GM12865 (cell line): ENCODE measurements around the gene FUT8.
"Not testable (repeated sequence)": the region's sequence is repeated elsewhere in the genome, so short reads cannot be mapped to it uniquely, and the experiment has no call there.

Experiments used
- DNase-seq: peaks from one replicate; pipeline ENCODE4 v3.0.0; 2010; ENCODE audit warnings: low read depth
- H3K4me3 ChIP-seq: 2 replicates; pipeline ENCODE4 v1.5.1; 2011; ENCODE audit warnings: mild to moderate bottlenecking, low read depth, low read length, control low read depth
- CTCF ChIP-seq: IDR thresholded peaks from 2 replicates; pipeline ENCODE4 v1.5.1; 2011; ENCODE audit warnings: low read length, control low read depth, low read depth, inconsistent platforms; ENCODE audit not compliant: insufficient read depth; ENCODE audit errors: missing control alignments

The FUT8 gene

DNA sequence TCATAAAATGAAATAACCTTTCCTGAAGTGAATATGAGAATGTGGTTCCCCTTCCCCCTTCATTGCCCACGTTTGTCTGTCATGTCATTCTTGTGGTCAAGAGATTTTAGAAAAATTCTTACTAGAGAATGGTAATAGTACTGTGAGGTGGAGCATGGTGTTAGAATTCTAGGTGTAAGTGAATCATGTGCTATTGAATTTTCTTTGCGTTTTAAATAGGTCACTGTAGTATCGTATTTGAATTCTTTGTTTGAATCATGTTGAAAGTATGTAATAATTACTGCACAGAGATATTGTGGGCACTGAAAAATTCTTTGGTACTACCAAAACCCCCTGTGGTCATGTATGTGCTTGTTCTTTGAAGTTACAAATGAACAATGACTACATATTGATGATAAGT lies 49.9 kb downstream of the FUT8 start:
- TF ChIP-seq CTCF, result no peak
- peak; percentile 89 for DNase-seq
- H3K4me3 ChIP-seq, result no peak overlapping the region

GRCh38 chr14:65465584-65465983 lies 53.1 kb downstream of the FUT8 start:
- DNase-seq, result no peak
- no peak overlapping the region for H3K4me3 ChIP-seq

GRCh38 chr14:65467926-65468325 lies 55.4 kb downstream of the FUT8 start:
- not testable (repeated sequence) for DNase-seq, H3K4me3 ChIP-seq

More at GRCh38 chr14:65465584-65465983, 53.1 kb downstream of the FUT8 start:
- no peak for TF ChIP-seq CTCF

DNA sequence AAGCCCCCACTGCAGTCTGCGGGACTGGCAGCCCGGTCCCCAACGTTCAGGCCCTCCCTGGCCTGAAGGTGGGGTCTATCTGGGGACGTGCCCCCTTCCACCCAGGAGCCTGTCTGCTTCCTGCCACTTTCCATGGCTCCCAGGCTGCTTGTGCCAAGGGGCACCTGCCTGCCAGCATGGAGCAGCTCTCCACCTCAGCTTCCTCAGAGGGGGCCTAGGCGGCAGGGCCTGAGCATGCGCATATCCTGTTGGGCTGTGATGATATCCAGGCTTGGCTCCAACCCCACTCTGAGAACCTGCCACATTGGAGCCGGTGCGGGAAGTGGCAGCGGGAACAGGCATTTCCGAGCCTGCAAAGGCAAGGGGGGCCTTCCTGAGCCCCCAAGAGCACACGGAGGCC lies 57.4 kb downstream of the FUT8 start:
- H3K4me3 ChIP-seq, result no peak overlapping the region
- DNase-seq, result no peak
- no peak for TF ChIP-seq CTCF

GRCh38 chr14:65470404-65470880 lies 57.9 kb downstream of the FUT8 start:
- peak; percentile 26 for DNase-seq
- TF ChIP-seq CTCF, result no peak
- no peak overlapping the region for H3K4me3 ChIP-seq

DNA sequence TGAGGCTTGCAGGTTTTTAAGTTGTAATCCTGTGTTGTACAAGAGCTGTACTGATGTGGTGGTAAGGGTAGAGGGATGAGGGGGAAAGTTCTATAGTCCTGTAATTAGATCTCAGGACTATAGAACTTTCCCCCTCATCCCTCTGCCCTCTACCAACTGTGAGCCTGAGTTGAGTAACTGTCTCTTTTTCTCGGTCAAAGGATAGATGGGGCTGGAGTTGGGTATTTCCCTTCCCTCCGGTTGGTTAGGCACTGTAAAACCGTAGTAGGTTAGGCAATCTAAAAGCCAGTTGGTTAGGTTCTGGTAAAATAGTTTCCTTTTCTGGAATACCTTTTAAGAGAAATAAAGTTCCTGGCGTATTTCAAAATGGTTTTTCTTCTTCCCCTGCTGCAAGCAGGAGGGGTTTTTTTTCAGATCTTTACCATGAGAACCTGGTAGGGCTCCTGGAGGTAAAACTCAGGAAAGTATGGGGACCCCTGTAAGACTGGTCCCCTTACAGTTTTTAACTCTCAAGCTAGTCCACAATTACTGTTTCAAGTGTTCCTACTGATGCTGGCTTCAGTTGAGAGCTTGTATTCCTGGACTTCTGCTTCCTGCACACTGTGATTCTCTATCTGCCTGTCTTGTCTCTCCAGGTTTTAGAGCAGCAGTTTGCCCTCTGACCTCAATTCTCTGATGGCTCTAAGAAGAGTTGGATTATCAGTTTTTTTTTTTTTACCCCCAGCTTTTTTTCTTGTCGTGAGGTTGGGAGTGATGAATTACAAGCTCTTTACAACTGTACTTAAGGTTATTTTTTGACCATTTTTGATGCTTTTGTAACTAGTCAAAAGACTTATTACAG lies 58.7 kb downstream of the FUT8 start:
- peak overlapping the region; percentile 10; the same call in 1 of the 2 replicates for H3K4me3 ChIP-seq
- peak; percentile 63 for DNase-seq
- TF ChIP-seq CTCF, result no peak

GRCh38 chr14:65472189-65472588 lies 59.7 kb downstream of the FUT8 start:
- no peak overlapping the region for H3K4me3 ChIP-seq
- TF ChIP-seq CTCF, result no peak
- no peak for DNase-seq
